Measurements from ENCODE around the gene PGC. TPM values are rescaled to one million over a fixed set of nuclear protein-coding genes. Genes with fewer than 3 reads are reported as not detected.

PGC gene
- total RNA-seq, 1 experiment from 2014 or later: 0.20 TPM

DNA sequence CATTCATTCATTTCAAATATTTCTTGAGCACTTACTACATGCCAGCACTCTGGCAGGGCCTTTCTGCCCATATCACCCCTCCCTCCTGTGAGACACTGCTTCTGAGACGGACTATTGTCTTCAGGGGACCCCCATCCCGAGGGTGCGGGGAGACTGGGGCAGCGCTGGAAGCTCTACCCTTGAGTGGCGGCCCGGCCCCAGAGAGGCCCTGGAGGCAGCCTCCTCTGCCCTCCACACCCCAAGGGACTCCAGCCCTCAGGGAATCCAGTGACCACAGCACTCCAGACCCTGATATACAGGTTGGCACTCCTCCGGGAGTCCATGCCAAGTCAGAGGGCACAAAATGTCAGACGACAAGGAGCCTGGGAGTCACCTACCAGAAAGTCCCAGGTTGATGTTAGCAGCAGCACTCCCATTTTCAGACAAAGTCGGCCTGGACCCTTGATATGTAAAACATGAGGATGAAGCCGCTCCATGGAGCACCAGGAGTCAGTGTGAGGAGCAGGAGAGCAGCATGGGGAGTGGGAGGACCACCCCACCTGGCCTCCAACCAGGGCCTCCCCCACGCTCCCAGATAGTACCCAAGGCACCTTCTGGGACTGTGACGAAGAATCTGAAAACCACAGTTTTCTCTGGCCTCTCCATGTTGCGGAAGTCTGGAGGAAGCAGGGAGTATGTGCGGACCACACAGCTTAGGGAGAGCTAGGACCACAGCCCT is 32.5 kb downstream of the PGC start:
- no peak for DNase-seq (ENCODE audit: low spot score)

DNA sequence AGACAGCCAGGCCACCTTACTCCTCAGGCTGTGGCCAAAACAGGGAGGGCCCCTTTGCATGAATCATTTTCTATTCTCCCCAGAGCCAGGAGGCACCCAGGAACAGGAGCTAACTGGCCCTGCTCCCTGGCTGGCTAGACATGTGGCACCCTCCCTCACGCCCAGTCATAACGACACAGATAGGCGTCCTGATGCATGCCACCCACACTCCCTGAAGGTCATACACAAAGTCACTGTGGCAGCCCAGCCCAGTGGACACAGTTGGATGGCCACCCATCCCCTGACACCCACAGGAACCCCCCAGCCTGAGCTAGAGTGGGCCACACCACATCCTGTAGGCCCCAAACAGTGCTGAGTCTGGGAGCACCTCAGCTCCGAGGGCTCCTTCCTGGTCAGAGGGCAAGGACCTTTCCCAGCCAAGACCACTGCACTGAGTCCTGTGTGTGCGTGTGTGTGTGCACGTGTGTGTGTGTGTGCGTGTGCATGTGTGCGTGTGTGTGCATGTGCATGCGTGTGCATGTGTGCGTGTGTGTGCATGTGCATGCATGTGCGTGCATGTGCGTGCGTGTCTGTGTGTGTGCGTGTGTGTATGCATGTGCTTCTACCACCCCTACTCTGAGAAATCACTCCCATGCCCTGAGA is 33.4 kb downstream of the PGC start:
- DNase-seq (ENCODE audit: low spot score): no peak

- DNase-seq (ENCODE audit: low spot score): peak; percentile 83
Measured at GRCh38 chr6:41713159-41713649, 34.0 kb downstream of the PGC start.

GRCh38 chr6:41712651-41713103 is 34.5 kb downstream of the PGC start:
- DNase-seq (ENCODE audit: low spot score): peak; percentile 75

- DNase-seq (ENCODE audit: low spot score): no peak
Measured at GRCh38 chr6:41711323-41712038, 35.7 kb downstream of the PGC start.

DNA sequence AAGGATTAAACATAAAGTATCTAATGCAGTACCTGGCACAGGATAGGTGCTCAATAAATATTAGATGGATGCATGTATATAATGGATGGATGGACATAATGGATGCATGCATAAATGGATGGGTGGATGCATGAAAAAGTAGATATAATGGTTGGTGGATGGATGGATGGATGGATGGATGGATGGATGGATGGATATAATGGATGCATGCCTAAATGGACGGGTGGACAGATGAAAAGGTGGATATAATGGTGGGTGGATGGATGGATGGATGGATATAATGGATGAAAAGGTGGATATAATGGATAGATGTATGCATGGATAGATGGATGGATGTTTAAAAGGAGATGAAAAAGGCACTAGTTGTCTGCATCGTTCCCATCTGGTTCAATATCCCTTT is 37.8 kb downstream of the PGC start:
- no peak for DNase-seq (ENCODE audit: low spot score)

GRCh38 chr6:41708856-41709255 is 38.3 kb downstream of the PGC start:
- no peak for DNase-seq (ENCODE audit: low spot score)

DNA sequence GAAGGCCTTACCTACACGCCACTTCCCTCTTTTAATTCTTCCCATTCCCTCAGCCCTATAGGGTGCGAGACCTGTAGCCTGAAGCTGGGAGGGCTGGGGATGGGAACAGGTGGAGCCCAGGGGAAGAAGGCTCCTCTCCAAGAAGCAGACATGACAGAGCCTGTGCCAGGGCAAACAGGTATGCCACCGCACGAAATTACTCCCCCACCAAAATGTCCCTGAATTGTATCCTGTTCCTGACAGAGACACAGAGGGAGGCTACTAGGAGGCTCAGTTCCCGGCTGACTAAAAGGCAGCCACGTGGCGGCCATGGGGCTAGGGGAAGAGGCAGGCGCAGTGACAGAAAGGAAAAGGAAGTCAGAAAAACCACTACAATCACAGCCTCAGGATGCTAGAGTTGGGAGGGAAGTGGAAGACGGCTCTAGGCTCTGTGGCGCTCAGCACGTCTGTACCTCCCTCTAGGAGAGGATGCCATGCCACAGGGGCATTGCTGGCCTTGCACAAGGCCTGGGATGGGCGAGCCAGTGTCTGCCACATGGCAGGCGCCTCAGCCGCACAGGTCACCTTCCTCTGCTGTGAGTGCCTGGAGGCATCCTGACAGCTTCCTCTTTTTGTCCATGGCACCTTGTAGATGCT is 39.5 kb downstream of the PGC start:
- no peak for DNase-seq (ENCODE audit: low spot score)

DNA sequence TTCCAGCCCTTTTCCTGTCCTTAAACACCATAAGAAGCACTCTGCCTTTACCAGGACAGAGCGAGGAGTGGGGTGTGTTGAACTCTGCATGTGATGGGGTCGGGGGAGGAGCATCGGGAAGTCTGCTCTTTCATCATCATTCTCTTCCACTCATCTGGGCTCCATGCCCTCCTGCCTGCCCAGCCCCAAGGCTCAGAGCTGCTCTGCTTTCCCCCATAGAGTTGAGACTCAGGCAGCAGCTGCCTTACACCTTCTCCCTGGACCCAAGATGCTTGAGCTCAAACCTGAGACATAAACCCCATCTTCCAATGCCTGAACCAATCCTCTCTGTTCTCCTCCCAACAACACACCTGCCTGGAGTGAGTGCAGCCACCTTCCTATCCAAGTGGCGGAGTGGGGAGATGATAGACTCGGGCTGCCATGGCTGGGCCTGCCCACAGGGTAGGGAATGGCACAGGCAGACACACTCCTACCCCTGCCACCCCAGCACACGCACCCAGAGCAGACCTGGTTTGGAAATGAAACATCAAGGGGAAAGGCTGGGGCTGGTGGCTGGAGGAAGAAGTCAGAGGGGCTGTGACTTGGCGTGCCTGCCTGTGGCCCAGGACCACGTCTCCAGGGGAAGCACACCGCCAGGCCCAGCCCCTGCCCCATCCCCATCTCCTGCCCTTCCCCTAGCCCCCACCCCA is 40.2 kb downstream of the PGC start:
- no peak for DNase-seq (ENCODE audit: low spot score)

- DNase-seq (ENCODE audit: low spot score): peak; percentile 62
Measured at GRCh38 chr6:41705996-41706835, 41.0 kb downstream of the PGC start.

DNA sequence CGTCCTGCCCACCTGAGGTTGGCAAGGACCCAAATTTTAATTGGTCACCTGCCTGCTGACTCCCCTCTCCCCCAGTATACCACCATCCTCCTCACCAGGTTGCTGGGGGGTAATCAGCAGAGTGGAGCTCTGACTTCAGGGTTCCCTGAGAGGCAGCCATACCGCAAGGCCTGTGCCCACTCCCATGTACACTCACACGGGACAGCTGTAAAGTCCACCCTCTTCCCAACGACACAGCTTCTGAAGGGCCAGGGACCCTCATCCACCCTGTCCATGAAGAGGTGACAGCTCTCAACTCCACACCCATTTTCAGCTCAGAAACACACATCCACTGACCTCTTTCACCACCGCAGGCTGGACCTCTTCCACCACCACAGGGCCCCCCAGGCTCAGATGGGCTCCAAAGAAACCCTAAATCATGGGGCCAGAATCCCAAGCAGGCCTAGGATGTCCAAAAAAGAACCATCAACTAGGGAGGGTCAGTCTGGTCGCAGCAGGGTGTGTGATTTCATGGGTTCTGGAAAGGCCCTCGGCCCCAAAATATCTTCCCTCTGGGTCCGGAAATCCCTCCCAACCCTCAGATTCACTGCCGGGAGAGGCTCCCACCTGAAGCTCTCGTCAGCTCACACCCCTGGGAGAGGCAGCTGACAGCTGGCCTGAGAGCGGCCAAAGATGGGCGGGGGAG is 41.7 kb downstream of the PGC start:
- no peak for DNase-seq (ENCODE audit: low spot score)

- no peak for DNase-seq (ENCODE audit: low spot score)
Measured at GRCh38 chr6:41704656-41705310, 42.4 kb downstream of the PGC start.

DNA sequence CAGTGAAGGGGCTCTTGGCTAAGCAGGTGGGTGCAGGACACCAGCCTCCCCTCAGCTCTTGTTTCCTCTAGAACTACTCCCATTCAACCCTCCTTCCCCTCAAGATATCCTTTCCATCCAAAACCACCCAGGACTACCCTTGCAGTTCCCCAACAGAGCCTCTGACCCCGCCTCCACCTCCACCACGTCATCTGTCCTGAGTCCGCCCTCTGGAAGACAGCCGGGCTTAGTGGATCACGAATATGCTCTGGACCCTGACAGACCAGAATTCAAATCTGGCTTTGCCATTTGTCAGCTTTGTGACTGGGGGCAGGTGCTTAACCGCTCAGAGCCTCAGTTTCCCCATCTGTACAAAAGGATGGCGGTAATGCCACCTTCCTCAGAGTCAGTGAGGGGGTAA is 43.2 kb downstream of the PGC start:
- no peak for DNase-seq (ENCODE audit: low spot score)

DNA sequence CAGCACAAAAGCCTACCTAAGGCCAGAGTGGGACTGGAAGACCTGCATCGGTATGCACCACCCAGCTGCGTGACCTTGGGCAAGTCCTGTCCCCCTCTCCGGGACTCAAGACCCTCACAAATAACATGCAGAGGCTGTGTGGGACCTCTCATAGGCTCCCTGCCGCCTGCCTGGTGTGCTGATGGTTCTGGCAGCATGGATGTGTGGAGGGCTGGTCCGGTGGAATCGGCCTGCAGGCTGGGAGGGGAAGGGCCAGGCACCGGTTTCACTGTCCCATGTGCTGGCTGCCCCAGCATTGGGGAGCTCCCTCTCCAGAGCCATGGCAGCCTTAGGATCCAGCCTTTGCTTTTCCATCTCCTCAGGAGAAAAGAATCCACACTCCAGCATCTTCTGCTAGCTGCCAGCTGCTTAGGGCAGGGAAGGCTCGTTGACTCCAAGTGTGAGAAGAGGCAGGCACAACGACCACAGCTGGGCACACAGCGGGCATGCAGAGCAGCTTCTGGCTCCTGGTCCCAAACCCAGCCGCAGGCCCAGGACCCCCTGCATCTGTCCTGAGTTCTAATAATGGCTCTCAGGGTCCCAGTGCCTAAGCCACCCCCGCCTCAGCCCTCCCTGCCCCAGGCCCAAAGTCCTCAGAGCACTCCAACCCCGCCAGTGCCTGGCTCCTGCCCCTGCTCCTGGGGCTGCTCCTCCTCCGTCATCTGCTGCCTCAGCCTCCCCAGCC is 44.3 kb downstream of the PGC start:
- no peak for DNase-seq (ENCODE audit: low spot score)

GRCh38 chr6:41702089-41702745 is 45.0 kb downstream of the PGC start:
- no peak for DNase-seq (ENCODE audit: low spot score)

DNA sequence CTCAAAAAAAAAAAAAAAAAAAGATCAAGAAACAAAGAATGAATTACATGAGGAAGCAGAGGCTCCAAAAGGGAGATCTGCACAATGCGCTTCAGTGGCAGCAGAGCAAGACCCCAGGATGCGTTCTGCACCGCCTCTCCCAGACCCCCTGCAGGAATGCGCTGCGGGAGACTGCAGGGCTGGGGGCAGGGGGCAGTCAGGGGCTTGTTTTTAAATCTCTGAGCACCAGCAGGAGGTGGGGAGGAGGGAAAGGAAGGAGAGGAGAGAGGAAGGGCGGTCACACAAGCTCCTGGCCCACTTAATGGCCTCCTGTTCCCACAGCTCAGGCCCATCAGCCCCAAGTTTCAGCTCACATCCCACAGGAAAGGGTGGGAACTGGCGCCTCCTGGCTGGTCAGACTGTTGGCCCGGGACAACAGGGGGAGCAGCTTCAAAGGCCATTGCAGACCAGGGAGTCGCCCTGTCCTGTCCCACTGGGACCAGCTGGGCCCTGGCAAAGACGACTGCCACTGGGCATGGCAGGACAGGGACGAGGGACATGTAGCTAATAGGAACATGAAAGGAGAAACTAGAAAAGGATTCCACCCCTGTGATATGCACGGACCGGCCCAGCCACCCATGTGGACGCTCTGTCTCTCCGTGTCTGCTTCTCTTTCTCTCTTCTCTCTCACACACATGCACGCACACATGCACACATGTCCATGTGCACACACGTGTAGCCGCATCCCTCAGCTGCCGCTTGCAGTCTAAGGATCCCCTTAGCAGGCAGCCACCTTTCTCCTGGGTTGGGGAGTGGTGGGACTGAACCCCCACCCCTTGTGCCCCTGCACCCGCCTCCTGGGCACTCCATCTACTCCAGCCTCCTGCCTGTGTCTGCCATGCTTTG is 46.5 kb downstream of the PGC start:
- no peak for DNase-seq (ENCODE audit: low spot score)

DNA sequence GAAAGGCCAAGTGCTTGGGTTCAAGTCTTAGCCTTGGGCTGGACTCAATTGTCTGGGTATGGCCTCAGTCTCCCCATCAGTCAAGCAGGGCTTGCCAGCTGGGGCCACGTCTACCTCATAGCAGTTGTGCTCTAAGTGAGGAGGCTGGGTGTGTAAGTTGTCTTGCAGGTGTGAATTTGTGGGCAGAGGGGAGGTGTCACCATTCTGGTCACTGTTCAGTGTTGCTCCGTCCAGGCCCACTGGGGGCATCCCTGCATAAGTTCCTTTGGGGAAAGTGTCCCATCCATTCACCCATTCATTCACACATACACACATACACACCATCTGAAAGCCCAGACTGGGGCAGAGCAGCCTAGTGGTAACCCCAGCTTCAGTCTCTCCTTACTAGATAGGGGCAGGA is 48.1 kb downstream of the PGC start:
- no peak for DNase-seq (ENCODE audit: low spot score)

Data from HT-29 (cell line).